Esophagus squamous epithelium (tissue), 4 donors: Measurements from ENCODE around the gene ITGB3.

Experiments
- CTCF ChIP-seq, 6 experiments: fragments of 450-650 bp in 4 of 6; fragments of 200-600 bp in 2 of 6; sonication (generic) in 2 of 6; IDR thresholded peaks; one replicate each; pipeline ENCODE4 v1.5.1; 2016 to 2019; ENCODE audit warnings: antibody characterized with exemption in 6 of 6, mild to moderate bottlenecking in 4 of 6, moderate library complexity in 4 of 6
- POLR2A ChIP-seq, 4 donors: fragments of 450-650 bp; IDR thresholded peaks; one replicate each; pipeline ENCODE4 v1.6.1; 2017; ENCODE audit warnings: antibody characterized with exemption in 4 of 4, mild to moderate bottlenecking in 4 of 4, moderate library complexity in 3 of 4

- TF ChIP-seq CTCF (IDR thresholded peaks at IDR 0.05) (no peak), POLR2A (IDR thresholded peaks at IDR 0.05) (no peak)
Measured at GRCh38 chr17:47305302-47305923, 51.8 kb downstream of the ITGB3 start.
